Muscle of leg (tissue), 11 donors: ENCODE results near the gene GUK1. TPM values are rescaled to one million over a fixed set of nuclear protein-coding genes. Genes with fewer than 3 reads are reported as not detected.

ENCODE experiments used
- DNase-seq: peaks from one replicate; pipeline ENCODE4 v3.0.0; 2013
- H3K27ac ChIP-seq: one replicate; pipeline ENCODE4 v1.5.1; 2013; ENCODE audit warnings: mild to moderate bottlenecking, low read length, control low read depth
- H3K27me3 ChIP-seq: one replicate; pipeline ENCODE4 v1.6.1; 2013; ENCODE audit warnings: low read length; ENCODE audit not compliant: control insufficient read depth, insufficient read depth
- H3K36me3 ChIP-seq: one replicate; pipeline ENCODE4 v1.6.1; 2013; ENCODE audit warnings: low read length; ENCODE audit not compliant: control insufficient read depth, insufficient read depth
- H3K4me1 ChIP-seq: one replicate; pipeline ENCODE4 v1.6.1; 2013; ENCODE audit warnings: low read length; ENCODE audit not compliant: control insufficient read depth, insufficient read depth
- H3K4me3 ChIP-seq: one replicate; pipeline ENCODE4 v1.5.1; 2013; ENCODE audit warnings: low read length, control low read depth
- H3K9me3 ChIP-seq: replicated peaks from 2 replicates; pipeline ENCODE4 v1.6.1; 2013; ENCODE audit warnings: low read depth, low read length; ENCODE audit not compliant: control insufficient read depth
- WGBS: methylation state at CpG from one replicate; pipeline ENCODE4 v1.1.5; 2013; ENCODE audit warnings: missing lambda C conversion rate; ENCODE audit not compliant: insufficient coverage; 5-methylcytosine and 5-hydroxymethylcytosine counted together
- polyA plus RNA-seq, 8 donors: library from polyadenylated mRNA; unstranded; fragments of 120-200 nt; gene quantifications; one replicate each; pipeline versions ENCODE4 v1.2.1 to v1.2.3, GENCODE V29; 2013; ENCODE audit warnings: inconsistent platforms in 1 of 8, low replicate concordance in 1 of 8; ENCODE audit not compliant: insufficient read length in 8 of 8, insufficient read depth in 1 of 8
- total RNA-seq: library from RNA; stranded (reverse); fragments of 120-200 nt; gene quantifications from one replicate; pipeline ENCODE4 v1.2.4, GENCODE V29; 2013

GUK1 gene
- total and polyA plus RNA-seq, 9 donors = 137 to 180 (median 170) TPM

GRCh38 chr1:228154670-228155571, 14.8 kb downstream of the GUK1 start:
- Histone ChIP-seq H3K27ac (no peak overlapping the region), H3K4me1 (peaks cover 37% of the 10 kb centered on the region), H3K27me3 (peaks cover 32% of the 10 kb centered on the region), H3K9me3 (no peaks in the 10 kb centered on the region), H3K4me3 (no peak overlapping the region), H3K36me3 (no peaks in the 10 kb centered on the region)
- no peak for DNase-seq
- 71% methylated on average over 17 of the region's 20 CpGs for WGBS

GRCh38 chr1:228155596-228156514, 15.8 kb downstream of the GUK1 start:
- H3K4me1 ChIP-seq = peaks cover 27% of the 10 kb centered on the region
- H3K9me3 ChIP-seq = no peaks in the 10 kb centered on the region
- no peak overlapping the region for H3K27ac ChIP-seq
- H3K36me3 ChIP-seq = no peaks in the 10 kb centered on the region
- WGBS = 89% methylated on average over 14 of the region's 16 CpGs
- H3K4me3 ChIP-seq = no peak overlapping the region
- peaks cover 38% of the 10 kb centered on the region for H3K27me3 ChIP-seq
- DNase-seq = no peak

- H3K9me3 ChIP-seq = no peaks in the 10 kb centered on the region
- WGBS = 66% methylated on average over 8 of the region's 9 CpGs
- H3K4me1 ChIP-seq = peaks cover 24% of the 10 kb centered on the region
- H3K4me3 ChIP-seq = no peak overlapping the region
- no peak for DNase-seq
- peaks cover 38% of the 10 kb centered on the region for H3K27me3 ChIP-seq
- H3K36me3 ChIP-seq = no peaks in the 10 kb centered on the region
- no peak overlapping the region for H3K27ac ChIP-seq
Observed at GRCh38 chr1:228156515-228156881, 16.4 kb downstream of the GUK1 start.

GRCh38 chr1:228156941-228157728, 17.1 kb downstream of the GUK1 start:
- Histone ChIP-seq H3K4me1 (peaks cover 24% of the 10 kb centered on the region), H3K36me3 (no peaks in the 10 kb centered on the region), H3K27ac (no peak overlapping the region), H3K9me3 (no peaks in the 10 kb centered on the region), H3K27me3 (peaks cover 42% of the 10 kb centered on the region), H3K4me3 (no peak overlapping the region)
- DNase-seq = no peak
- WGBS = 81% methylated on average over 20 of the region's 24 CpGs

GRCh38 chr1:228157729-228158126, 17.6 kb downstream of the GUK1 start:
- 51% methylated on average over 38 of the region's 43 CpGs for WGBS
- no peak overlapping the region for H3K4me3 ChIP-seq
- no peaks in the 10 kb centered on the region for H3K36me3 ChIP-seq
- peaks cover 29% of the 10 kb centered on the region for H3K4me1 ChIP-seq
- H3K9me3 ChIP-seq = no peaks in the 10 kb centered on the region
- DNase-seq = no peak
- no peak overlapping the region for H3K27ac ChIP-seq
- peaks cover 42% of the 10 kb centered on the region for H3K27me3 ChIP-seq

- no peak for DNase-seq
- peaks cover 42% of the 10 kb centered on the region for H3K27me3 ChIP-seq
- no peaks in the 10 kb centered on the region for H3K36me3 ChIP-seq
- no peak overlapping the region for H3K4me3 ChIP-seq
- peaks cover 36% of the 10 kb centered on the region for H3K4me1 ChIP-seq
- WGBS = 13% methylated on average over 98 of the region's 98 CpGs
- no peaks in the 10 kb centered on the region for H3K9me3 ChIP-seq
- H3K27ac ChIP-seq = no peak overlapping the region
Observed at GRCh38 chr1:228158151-228159007, 18.3 kb downstream of the GUK1 start.

GRCh38 chr1:228159008-228159665, 19.1 kb downstream of the GUK1 start:
- WGBS = 54% methylated on average over 3 of the region's 14 CpGs
- Histone ChIP-seq H3K36me3 (no peaks in the 10 kb centered on the region), H3K27me3 (peaks cover 42% of the 10 kb centered on the region), H3K27ac (no peak overlapping the region), H3K4me3 (no peak overlapping the region), H3K9me3 (no peaks in the 10 kb centered on the region), H3K4me1 (peaks cover 41% of the 10 kb centered on the region)
- DNase-seq = no peak

- Histone ChIP-seq H3K27me3 (peaks cover 42% of the 10 kb centered on the region), H3K9me3 (no peaks in the 10 kb centered on the region), H3K4me3 (no peak overlapping the region), H3K27ac (no peak overlapping the region), H3K36me3 (no peaks in the 10 kb centered on the region), H3K4me1 (peaks cover 45% of the 10 kb centered on the region)
- 66% methylated on average over 13 of the region's 15 CpGs for WGBS
- DNase-seq = no peak
Observed at GRCh38 chr1:228160201-228160761, 20.2 kb downstream of the GUK1 start.
